ENCODE results near the gene CHST2. TPM values are rescaled to one million over a fixed set of nuclear protein-coding genes. Genes with fewer than 3 reads are reported as not detected.

Gene CHST2
- polyA plus RNA-seq, 1 donor from 2014 or later: 7.8 TPM

Other genes with a start within 250 kb of the CHST2 start
- not detected for gene PCOLCE2, start 230.7 kb upstream of the CHST2 start, polyA plus RNA-seq
- gene PAQR9, start 156.1 kb upstream of the CHST2 start, polyA plus RNA-seq: not detected
- gene U2SURP, start 118.2 kb upstream of the CHST2 start, polyA plus RNA-seq: 114 TPM

Data from IgD-negative memory B cell (primary cell).